Upper lobe of left lung (tissue), 6 donors: Measurements from ENCODE around the gene R3HDM2. TPM values are rescaled to one million over a fixed set of nuclear protein-coding genes. Genes with fewer than 3 reads are reported as not detected.

Experiments used
- ATAC-seq, 2 donors: fragments of 200-7000 bp; cut with Tn5 transposase; one replicate each; pipeline ENCODE4 v1.9.1; 2022; ENCODE audit warnings: mild to moderate bottlenecking in 2 of 2, moderate library complexity in 2 of 2; ENCODE audit not compliant: low FRiP score in 2 of 2
- DNase-seq, 2 donors: peaks; one replicate each; pipeline ENCODE4 v3.0.0-alpha.2; 2019 to 2020
- H3K27ac ChIP-seq, 4 donors: fragments of 200-600 bp; sonication (generic); one replicate each; pipeline ENCODE4 v1.5.1; 2016 to 2019
- H3K27me3 ChIP-seq, 4 donors: fragments of 200-600 bp; sonication (generic); one replicate each; pipeline ENCODE4 v1.5.1; 2017 to 2019
- H3K36me3 ChIP-seq, 4 donors: fragments of 200-600 bp; sonication (generic); one replicate each; pipeline ENCODE4 v1.5.1; 2016 to 2019
- H3K4me1 ChIP-seq, 4 donors: fragments of 200-600 bp; sonication (generic); one replicate each; pipeline ENCODE4 v1.5.1; 2018 to 2019
- H3K4me3 ChIP-seq, 4 donors: fragments of 200-600 bp; sonication (generic); one replicate each; pipeline ENCODE4 v1.5.1; 2017 to 2019; ENCODE audit warnings: mild to moderate bottlenecking in 2 of 4, moderate library complexity in 1 of 4
- H3K9me3 ChIP-seq, 4 donors: fragments of 200-600 bp; sonication (generic); one replicate each; pipeline ENCODE4 v1.5.1; 2018 to 2019
- CTCF ChIP-seq, 6 experiments: fragments of 450-650 bp in 4 of 6; fragments of 200-600 bp in 2 of 6; sonication (generic) in 2 of 6; IDR thresholded peaks; one replicate each; pipeline ENCODE4 v1.5.1; 2016 to 2019; ENCODE audit warnings: antibody characterized with exemption in 6 of 6
- EP300 ChIP-seq, 4 donors: sonication (generic); formaldehyde crosslinking; IDR thresholded peaks; one replicate each; pipeline ENCODE4 v1.5.1; 2017; ENCODE audit warnings: antibody characterized with exemption in 4 of 4, control low read depth in 2 of 4
- POLR2A ChIP-seq, 4 donors: fragments of 450-650 bp; IDR thresholded peaks; one replicate each; pipeline ENCODE4 v1.5.1; 2016 to 2017; ENCODE audit warnings: antibody characterized with exemption in 4 of 4, mild to moderate bottlenecking in 2 of 4
- POLR2AphosphoS5 ChIP-seq, 2 donors: sonication (generic); formaldehyde crosslinking; IDR thresholded peaks; one replicate each; pipeline ENCODE4 v1.5.1; 2017; ENCODE audit warnings: antibody characterized with exemption in 2 of 2
- WGBS, 2 donors: methylation state at CpG; one replicate each; pipeline ENCODE4 v1.1.5; 2017 to 2018; 5-methylcytosine and 5-hydroxymethylcytosine counted together
- small RNA-seq, 4 donors: library from RNA; depleted of rRNA; stranded (forward); fragments of <200 nt; gene quantifications; one replicate each; pipeline ENCODE3, GENCODE V24; 2016
- total RNA-seq, 6 donors: library from RNA; depleted of rRNA in 4 of 6; stranded (reverse); fragments of >200 nt in 4 of 6; gene quantifications; one replicate each; pipeline versions ENCODE4 v1.1.0 to v1.2.1, GENCODE V29; 2016 to 2021
- donor health status: DM: no; HTN: no; CAD: no; lungs with moderate emphysema.
- donor health status: DM: no; HTN: yes; CAD: no; lungs with severe emphysema.

The R3HDM2 gene
- total RNA-seq, 6 donors from 2014 or later, result 39.2 to 94.3 (median 59.2) TPM

GRCh38 chr12:57207731-57208630 is 222.9 kb downstream of the R3HDM2 start:
- WGBS, 2 donors, result 91 to 93% methylated on average over 23 to 29 of the region's 29 CpGs
- Histone ChIP-seq H3K4me1 (peaks cover 0 to 5% (median 1%) of the 10 kb centered on the region in 4 donors), H3K4me3 (no peak overlapping the region), H3K27ac (no peak overlapping the region), H3K9me3 (no peaks in the 10 kb centered on the region), H3K27me3 (no peaks in the 10 kb centered on the region), H3K36me3 (peaks cover 0 to 85% (median 53%) of the 10 kb centered on the region in 4 donors)
- TF ChIP-seq EP300 (IDR thresholded peaks at IDR 0.05), result no peak
- no peak for TF ChIP-seq POLR2AphosphoS5 (IDR thresholded peaks at IDR 0.05)
- TF ChIP-seq CTCF (IDR thresholded peaks at IDR 0.05), result no peak
- TF ChIP-seq POLR2A (IDR thresholded peaks at IDR 0.05), result no peak
- ATAC-seq (no peak), DNase-seq (peak in 1 of 2 donors; percentile 79)

- H3K27me3 ChIP-seq, result no peaks in the 10 kb centered on the region
- H3K9me3 ChIP-seq, result no peaks in the 10 kb centered on the region
- H3K27ac ChIP-seq, result no peak overlapping the region
- TF ChIP-seq CTCF (IDR thresholded peaks at IDR 0.05) (no peak), POLR2A (IDR thresholded peaks at IDR 0.05) (no peak), POLR2AphosphoS5 (IDR thresholded peaks at IDR 0.05) (no peak), EP300 (IDR thresholded peaks at IDR 0.05) (no peak)
- ATAC-seq (no peak), DNase-seq (peak in 1 of 2 donors; percentile 19)
- H3K36me3 ChIP-seq, result peaks cover 2 to 95% (median 68%) of the 10 kb centered on the region in 4 donors
- no peaks in the 10 kb centered on the region for H3K4me1 ChIP-seq
- 84 to 86% methylated on average over 7 of the region's 7 CpGs for WGBS, 2 donors
- no peak overlapping the region for H3K4me3 ChIP-seq
Measured at GRCh38 chr12:57205931-57206330, 224.9 kb downstream of the R3HDM2 start.

- Histone ChIP-seq H3K27ac (no peak overlapping the region), H3K27me3 (no peaks in the 10 kb centered on the region), H3K36me3 (peaks cover 2 to 95% (median 68%) of the 10 kb centered on the region in 4 donors), H3K4me3 (no peak overlapping the region), H3K4me1 (no peaks in the 10 kb centered on the region), H3K9me3 (no peaks in the 10 kb centered on the region)
- DNase-seq, result peak in 1 of 2 donors; percentile 78
- TF ChIP-seq POLR2AphosphoS5 (IDR thresholded peaks at IDR 0.05), result no peak
- no peak for TF ChIP-seq EP300 (IDR thresholded peaks at IDR 0.05)
- TF ChIP-seq POLR2A (IDR thresholded peaks at IDR 0.05), result no peak
- no peak for TF ChIP-seq CTCF (IDR thresholded peaks at IDR 0.05)
- no peak for ATAC-seq
- 93 to 95% methylated on average over 3 to 26 of the region's 26 CpGs for WGBS, 2 donors
Measured at GRCh38 chr12:57205186-57205585, 225.7 kb downstream of the R3HDM2 start.

- H3K36me3 ChIP-seq, result peaks cover 2 to 95% (median 71%) of the 10 kb centered on the region in 4 donors
- no peak for ATAC-seq
- H3K4me1 ChIP-seq, result no peaks in the 10 kb centered on the region
- no peak overlapping the region for H3K4me3 ChIP-seq
- 92 to 93% methylated on average over 15 to 19 of the region's 19 CpGs for WGBS, 2 donors
- H3K9me3 ChIP-seq, result no peaks in the 10 kb centered on the region
- peak in 1 of 2 donors; percentile 47 for DNase-seq
- no peak overlapping the region for H3K27ac ChIP-seq
- no peak for TF ChIP-seq EP300 (IDR thresholded peaks at IDR 0.05)
- no peaks in the 10 kb centered on the region for H3K27me3 ChIP-seq
Measured at GRCh38 chr12:57204454-57204853, 226.4 kb downstream of the R3HDM2 start.

GRCh38 chr12:57203791-57204190 is 227.1 kb downstream of the R3HDM2 start:
- no peak for ATAC-seq
- peak in 1 of 2 donors; percentile 33 for DNase-seq
- no peaks in the 10 kb centered on the region for H3K4me1 ChIP-seq
- peaks cover 5 to 95% (median 75%) of the 10 kb centered on the region in 4 donors for H3K36me3 ChIP-seq
- no peak overlapping the region for H3K27ac ChIP-seq
- no peaks in the 10 kb centered on the region for H3K27me3 ChIP-seq
- TF ChIP-seq CTCF (IDR thresholded peaks at IDR 0.05) (no peak), EP300 (IDR thresholded peaks at IDR 0.05) (no peak), POLR2A (IDR thresholded peaks at IDR 0.05) (no peak), POLR2AphosphoS5 (IDR thresholded peaks at IDR 0.05) (no peak)
- no peak overlapping the region for H3K4me3 ChIP-seq
- H3K9me3 ChIP-seq, result no peaks in the 10 kb centered on the region
- 84 to 88% methylated on average over 11 of the region's 11 CpGs for WGBS, 2 donors

Small RNA genes within 50 kb of the gene (small RNA-seq; reads per million reads assigned to genes)
- gene RNU6-879P, result 0 reads per million in 4 donors

Other genes starting within 250 kb of the R3HDM2 start
- under 1 TPM in 3 of 6 donors, not detected in 3; 0.20 to 0.94 (median 0.22) TPM for gene NXPH4, start 214.2 kb downstream of the R3HDM2 start, total RNA-seq
- gene SHMT2, start 201.3 kb downstream of the R3HDM2 start, total RNA-seq, result 10 to 100 TPM; 37.9 to 92.0 (median 52.0) TPM
- 10 to 100 TPM in 1 of 6 donors, 1 to 10 TPM in 5; 4.3 to 10.5 (median 5.6) TPM for gene STAC3, start 179.9 kb downstream of the R3HDM2 start, total RNA-seq
- not detected for gene INHBC, start 3.7 kb upstream of the R3HDM2 start, total RNA-seq
- gene INHBE, start 24.3 kb upstream of the R3HDM2 start, total RNA-seq, result under 1 TPM in 1 of 6 donors, not detected in 5; 0.11 TPM
- gene GLI1, start 28.7 kb upstream of the R3HDM2 start, total RNA-seq, result 1 to 10 TPM in 2 of 6 donors, under 1 TPM in 2, not detected in 2; 0.69 to 3.0 (median 1.5) TPM
- gene ARHGAP9, start 48.8 kb upstream of the R3HDM2 start, total RNA-seq, result 100 to 1,000 TPM in 1 of 6 donors, 10 to 100 TPM in 5; 29.2 to 131 (median 43.7) TPM
- 100 to 1,000 TPM in 3 of 6 donors, 10 to 100 TPM in 3; 73.9 to 189 (median 101) TPM for gene MARS1, start 57.0 kb upstream of the R3HDM2 start, total RNA-seq
- 10 to 100 TPM; 26.1 to 45.1 (median 33.1) TPM for gene DDIT3, start 89.5 kb upstream of the R3HDM2 start, total RNA-seq
- gene MBD6, start 91.8 kb upstream of the R3HDM2 start, total RNA-seq, result 100 to 1,000 TPM in 3 of 6 donors, 10 to 100 TPM in 3; 25.1 to 184 (median 94.7) TPM
- gene DCTN2, start 116.1 kb upstream of the R3HDM2 start, total RNA-seq, result 100 to 1,000 TPM in 4 of 6 donors, 10 to 100 TPM in 2; 83.1 to 145 (median 110) TPM
- under 1 TPM in 5 of 6 donors, not detected in 1; 0.06 to 0.39 (median 0.20) TPM for gene KIF5A, start 119.0 kb upstream of the R3HDM2 start, total RNA-seq
- 10 to 100 TPM; 13.4 to 56.7 (median 30.7) TPM for gene PIP4K2C, start 160.1 kb upstream of the R3HDM2 start, total RNA-seq
- gene DTX3, start 173.8 kb upstream of the R3HDM2 start, total RNA-seq, result 10 to 100 TPM; 12.8 to 44.0 (median 21.1) TPM
- gene ARHGEF25, start 180.4 kb upstream of the R3HDM2 start, total RNA-seq, result 10 to 100 TPM in 2 of 6 donors, 1 to 10 TPM in 4; 6.6 to 78.6 (median 8.2) TPM
- gene B4GALNT1, start 202.2 kb upstream of the R3HDM2 start, total RNA-seq, result 1 to 10 TPM in 1 of 6 donors, under 1 TPM in 5; under 0.01 to 2.6 (median 0.80) TPM